NCI-H1694 (cell line): ENCODE measurements around the gene C2orf68.
"Not testable (repeated sequence)": the region's sequence is repeated elsewhere in the genome, so short reads cannot be mapped to it uniquely, and the experiment has no call there.

Experiments used
- DNase-seq: peaks from one replicate; lab custom pipeline; 2025; lab: John Stamatoyannopoulos, UW

The C2orf68 gene

DNA sequence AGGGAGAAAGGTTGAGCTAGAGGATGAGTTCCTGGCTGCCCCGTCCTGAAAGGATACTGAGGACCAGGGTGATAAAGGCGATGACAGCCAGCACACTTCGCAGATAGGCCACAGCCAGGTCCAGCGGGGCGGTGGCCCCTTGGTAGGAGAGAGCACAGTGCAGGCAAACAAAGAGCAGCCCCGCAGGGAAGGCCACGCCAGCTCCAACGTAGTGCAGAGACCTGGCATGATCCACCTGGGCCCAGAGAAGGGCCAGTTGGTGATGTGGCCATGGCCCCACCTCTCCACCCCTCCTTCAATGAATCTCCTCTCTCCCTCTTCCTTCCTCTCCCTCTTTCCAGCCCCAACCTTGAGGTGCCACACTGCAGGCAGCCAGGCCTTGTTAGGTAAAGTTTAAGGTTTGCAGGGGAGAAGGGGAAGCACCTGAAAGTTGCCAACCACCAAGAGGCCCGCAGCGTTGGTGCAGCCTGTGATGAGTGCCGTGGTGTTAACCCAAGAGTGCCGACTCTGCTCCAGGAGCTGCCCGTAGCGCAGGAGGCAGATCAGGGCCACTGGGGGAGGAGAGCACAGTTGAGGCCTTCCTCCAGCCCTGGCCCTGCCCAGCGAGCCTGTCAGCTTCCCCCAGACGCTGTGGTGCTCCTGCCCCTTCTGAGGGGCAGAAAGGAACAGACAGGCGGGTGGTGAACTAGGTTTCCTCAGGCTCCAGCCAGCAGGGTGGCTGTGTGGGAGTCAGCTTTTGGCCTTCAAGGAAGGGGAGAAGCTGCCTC, 12.2 kb downstream of the C2orf68 start:
- no peak for DNase-seq

DNA sequence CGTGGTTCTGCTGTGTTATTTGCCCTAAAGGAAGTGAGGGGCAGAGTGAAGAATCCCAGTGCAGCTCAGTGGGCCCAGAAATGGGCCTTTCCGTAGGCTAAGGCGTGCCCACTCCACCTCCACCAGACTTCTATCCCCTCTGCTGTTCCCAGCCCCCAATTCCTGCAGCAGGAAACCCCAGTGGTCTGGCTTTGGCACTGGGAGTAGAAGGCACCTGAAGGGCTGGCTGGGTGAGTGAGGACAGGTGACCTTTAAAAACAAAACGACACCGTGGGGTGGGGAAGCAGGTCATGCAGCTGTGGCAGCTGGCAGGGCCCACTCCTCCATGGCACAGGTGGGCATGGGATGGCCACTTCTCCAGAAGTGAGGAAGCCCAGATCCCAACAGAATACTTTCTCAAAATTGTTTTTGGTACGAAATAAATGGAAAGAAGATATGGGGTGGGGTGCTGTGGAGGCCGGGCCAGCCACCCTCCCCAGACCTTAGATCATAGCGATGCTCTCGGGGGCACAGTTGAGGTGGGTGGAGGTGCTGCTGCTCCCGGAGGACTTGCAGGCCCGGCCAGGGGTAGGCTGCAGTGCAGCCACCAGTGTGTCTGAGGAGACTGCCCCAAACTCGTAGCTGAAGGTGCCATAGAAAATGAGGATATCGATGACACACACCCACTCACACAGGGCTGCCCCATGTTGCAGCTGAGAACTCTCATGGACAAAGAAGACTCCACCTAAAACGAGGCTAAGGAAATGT, 13.1 kb downstream of the C2orf68 start:
- no peak for DNase-seq

DNA sequence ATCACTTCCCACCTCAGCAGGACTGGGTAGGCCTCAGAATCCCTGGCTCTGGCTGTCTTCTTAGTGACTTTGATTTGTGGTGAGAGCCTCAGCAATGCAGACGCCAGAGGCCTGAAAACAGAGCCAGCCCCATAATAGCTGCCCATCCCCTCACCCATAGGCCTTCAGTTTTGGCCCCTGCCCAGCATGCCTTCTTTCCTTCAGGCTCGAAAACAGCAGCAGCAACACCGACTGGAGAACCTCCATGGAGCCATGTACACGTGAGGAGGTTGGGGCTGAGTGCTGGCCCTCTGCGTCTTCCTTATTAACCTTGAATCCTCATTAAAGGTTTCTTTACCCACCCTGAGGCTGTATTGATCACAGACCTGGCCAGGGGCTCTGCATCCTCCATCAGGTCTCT, 14.6 kb downstream of the C2orf68 start:
- DNase-seq, result no peak

DNA sequence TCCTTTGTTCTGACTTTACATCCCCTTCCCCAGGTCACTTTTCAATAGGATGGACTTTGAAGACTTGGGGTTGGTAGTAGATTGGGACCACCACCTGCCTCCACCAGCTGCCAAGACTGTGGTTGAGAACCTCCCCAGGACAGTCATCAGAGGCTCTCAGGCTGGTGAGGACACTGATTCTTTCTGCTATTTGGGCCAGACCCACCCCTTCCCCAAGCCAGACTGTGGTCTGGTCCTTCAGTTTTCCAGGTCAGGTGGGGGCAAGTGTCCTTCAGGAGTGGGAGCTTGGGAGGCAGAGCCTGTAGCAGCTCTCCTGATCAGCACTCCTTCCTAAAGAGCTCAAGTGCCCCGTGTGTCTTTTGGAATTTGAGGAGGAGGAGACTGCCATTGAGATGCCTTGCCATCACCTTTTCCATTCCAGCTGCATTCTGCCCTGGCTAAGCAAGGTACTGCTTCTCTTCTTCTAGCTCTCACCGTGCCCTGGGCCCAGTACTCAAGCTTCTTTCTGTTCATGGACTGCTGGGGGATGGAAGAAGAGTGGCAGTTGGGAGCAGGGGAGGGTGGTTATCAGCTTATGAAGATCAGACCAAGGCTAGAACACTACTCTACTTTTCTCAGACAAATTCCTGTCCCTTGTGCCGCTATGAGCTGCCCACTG, 15.3 kb downstream of the C2orf68 start:
- DNase-seq, result no peak

DNA sequence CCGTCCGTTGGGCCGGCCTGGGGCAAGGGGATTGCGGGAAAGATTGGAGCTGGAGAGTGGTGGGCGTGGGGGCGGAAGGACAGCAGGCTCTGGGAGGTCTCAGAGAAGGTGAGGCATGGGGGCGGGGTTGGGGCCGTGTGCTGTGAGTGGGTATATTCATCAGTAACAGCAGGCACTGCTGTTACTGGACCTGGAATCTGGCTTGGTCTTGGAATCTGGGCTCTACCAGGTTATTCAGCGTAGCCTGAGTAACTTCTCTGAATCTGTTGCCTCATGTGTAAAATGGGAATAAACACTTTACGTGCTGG, 15.9 kb downstream of the C2orf68 start:
- no peak for DNase-seq

DNA sequence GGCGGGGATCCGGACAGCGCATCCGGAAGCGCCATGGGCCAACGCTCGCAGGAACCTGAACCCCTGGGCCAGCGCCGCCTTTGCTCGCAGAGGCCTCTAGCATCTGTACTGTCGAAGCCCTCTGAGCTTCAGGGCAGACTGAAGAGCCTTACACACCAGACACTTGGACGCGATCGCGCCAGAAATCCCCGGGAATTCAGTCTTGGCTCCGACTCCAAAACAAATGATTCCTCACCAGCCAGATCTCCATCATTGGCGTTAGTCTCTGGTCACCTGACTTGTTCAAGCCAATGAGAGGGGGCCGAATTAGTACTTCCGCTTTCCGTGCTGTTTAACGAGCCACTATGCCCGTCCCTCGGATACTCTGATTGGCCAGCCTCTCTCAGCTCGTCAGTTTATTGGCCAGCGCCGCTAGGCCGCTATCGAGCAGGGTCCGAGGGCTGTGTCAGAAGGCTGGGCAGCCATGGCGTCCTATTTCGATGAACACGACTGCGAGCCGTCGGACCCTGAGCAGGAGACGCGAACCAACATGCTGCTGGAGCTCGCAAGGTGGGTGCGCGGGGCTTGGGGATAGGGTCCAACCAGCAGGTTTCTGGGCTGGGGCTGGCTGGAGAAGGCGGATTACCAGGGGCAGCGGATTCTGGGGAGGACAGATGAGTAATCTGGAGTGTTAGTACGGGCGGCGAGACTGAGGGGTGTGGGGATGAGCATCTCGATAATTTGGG, 16.4 kb downstream of the C2orf68 start, which contains the start of gene RNF181:
RNF181 (plus strand) TSS at position 445 of the 725 bp plus-strand sequence; CDS start at position 464, 19 bp downstream.
- DNase-seq, result peak; percentile 98

DNA sequence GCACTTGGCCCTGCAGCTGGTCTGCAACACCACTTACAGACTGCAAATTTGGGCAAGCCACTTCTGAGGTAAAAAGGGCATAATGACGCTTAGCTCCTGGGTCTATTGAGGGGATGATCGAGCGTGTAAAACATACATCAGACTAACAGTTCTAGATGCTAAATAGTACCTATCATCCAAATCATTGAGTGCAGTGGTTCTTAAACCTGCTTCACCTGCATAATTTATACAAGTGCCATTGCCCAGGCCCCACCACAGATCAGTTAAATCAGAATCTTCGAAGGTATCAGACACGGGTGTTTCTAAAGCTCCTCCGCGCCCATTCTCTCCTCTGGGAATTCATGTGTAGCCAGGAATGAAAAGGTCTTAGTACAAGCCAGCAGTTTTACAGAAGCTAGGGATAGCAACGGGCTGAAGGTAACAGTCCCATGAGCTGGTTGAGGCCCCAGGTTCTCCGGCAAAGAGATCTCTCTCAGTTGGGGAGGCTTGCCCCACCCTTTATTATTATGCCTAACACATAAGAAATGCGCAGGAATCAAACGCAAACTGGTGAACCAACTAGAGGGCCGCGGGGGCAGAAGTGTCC, 17.1 kb downstream of the C2orf68 start:
- no peak for DNase-seq

DNA sequence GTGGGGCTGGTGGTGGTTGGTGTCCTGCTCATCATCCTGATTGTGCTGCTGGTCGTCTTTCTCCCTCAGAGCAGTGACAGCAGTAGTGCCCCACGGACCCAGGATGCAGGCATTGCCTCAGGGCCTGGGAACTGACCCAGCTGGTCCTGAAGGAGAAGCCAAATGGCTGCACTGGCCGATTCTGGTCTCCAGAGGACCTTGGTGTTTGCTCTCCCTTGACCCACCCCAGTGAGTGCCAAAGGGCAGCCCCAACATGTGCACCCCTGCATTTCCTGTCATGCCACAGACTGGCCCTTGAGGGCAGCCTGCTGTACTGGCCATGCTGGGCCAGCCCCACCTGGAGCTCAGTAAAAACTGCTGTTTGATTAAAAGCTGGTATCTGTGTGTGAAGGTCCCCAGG, 18.8 kb downstream of the C2orf68 start:
- no peak for DNase-seq

DNA sequence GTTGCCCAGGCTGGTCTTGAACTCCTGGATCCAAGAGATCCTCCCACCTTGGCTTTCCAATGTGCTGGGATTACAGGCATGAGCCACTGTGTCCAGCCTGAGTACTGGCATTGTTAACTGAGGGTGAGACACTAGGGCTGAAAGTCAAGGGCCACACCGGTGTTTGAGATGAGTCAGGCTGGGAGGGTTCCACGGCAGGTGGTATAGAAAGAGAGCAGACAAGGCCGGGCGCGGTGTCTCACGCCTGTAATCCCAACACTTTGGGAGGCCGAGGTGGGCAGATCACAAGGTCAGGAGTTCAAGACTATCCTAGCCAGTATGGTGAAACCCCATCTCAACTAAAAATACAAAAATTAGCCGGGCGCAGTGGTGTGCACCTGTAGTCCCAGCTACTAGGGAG, 19.6 kb downstream of the C2orf68 start:
- not testable (repeated sequence) for DNase-seq

DNA sequence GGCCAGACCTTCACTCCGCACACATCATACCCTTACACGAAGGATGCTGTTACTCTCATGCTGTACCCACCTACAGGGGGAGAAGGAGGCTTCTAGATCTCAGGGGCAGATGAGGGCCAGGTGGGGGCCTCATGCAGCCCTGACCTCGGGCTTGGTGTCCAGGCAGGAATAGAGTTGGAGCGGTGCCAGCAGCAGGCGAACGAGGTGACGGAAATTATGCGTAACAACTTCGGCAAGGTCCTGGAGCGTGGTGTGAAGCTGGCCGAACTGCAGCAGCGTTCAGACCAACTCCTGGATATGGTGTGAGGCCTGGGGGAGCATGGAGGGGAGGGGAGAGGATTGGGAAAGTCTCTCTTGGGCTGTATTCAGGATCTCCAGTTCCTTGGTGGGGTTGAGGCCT, 20.3 kb downstream of the C2orf68 start:
- DNase-seq, result no peak

DNA sequence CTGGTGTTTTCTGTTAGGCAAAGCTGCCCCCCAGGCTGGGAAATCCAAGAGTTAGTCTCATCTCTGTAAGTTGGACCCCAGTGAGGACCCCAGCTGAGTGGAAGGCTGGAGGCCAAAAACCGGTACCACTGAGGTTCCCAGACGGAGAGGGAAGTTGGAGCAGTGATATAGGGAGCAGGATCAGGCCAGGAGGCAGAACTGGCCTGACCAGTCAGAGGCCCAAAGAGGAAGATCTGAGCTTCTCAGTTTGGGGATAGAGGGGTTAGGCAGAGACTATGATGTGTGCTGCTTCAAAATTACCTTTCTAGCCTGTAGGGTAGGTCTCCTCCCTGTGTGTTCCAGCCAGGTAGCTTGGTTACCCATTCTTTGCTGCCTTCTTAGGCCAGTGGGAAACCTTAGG, 20.9 kb downstream of the C2orf68 start:
- no peak for DNase-seq

DNA sequence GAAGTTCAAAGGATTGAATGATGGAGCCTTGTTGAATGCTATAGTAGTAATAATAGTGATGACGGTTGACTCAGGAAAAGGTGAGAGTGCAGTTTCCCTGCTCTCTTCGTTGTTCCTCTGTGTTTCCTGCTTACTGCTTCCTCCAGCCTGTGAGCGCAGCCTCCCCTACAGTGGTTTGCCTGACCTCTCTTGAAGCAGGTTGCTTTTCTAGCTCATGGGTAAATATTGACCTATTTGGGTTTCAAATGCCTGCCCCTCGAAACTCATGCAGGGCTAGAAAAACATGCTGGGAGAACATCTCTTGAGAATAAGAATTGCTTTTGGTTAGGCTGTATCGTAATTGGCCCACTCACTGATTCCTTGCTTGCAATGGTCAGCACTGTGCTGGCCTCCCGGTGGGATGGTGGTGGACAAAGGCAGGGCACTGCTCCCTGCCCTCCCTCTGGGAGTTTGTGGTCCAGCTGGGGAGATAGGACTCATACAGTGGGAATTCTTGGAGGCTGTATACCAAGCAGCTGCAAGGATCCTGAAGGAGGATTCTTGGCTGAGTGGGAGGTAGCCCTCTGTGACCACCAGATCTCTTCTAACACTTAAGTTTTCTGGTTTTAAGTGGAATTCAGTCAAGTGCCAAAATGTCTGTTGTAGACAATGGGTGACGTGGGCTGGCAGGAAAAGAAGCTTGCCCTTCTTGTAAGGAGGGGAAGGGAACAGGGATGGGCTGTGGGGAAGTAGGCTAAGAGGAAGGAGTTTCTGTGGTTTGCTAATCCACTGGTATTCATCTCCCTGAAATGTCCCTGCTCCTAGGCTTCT, 21.7 kb downstream of the C2orf68 start:
- DNase-seq, result no peak

DNA sequence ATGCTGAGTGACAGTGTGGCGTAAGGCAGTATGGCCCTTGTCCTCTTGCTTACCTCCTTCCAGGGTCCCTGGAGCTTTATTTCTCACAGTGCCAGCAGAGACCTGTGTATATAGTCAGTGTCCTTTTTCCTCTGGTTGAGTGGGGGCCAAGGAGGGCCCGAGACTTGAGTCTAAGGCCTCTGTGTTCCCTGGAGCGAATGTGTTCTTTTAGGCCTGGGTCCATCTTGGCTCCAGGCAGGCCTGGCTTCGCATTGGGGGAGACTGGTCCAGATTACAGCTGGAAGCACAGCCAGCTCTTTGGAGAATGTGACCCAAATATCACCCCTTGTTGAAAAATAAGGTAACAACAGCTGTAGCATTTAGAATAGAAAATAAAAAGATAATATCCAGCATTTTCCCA, 22.7 kb downstream of the C2orf68 start:
- DNase-seq, result no peak

DNA sequence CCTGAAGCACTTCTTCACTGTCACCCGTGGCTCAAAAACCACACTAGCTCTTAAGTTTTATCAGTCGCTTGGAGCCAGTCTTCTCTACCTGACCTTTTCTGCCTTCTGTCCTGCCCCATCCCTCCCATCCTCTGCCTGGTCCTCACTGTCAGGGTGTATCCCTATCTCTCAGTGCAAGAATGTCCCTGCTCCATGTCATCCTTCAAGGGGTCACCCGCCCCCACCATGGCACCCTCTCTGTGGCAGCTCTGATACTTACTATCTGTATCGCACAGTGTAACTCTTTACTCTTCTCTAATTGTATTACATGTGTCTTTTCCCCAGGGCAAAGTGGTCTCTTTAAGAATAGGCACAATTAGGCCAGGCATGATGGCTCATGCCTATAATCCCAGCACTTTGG, 23.2 kb downstream of the C2orf68 start:
- no peak for DNase-seq

DNA sequence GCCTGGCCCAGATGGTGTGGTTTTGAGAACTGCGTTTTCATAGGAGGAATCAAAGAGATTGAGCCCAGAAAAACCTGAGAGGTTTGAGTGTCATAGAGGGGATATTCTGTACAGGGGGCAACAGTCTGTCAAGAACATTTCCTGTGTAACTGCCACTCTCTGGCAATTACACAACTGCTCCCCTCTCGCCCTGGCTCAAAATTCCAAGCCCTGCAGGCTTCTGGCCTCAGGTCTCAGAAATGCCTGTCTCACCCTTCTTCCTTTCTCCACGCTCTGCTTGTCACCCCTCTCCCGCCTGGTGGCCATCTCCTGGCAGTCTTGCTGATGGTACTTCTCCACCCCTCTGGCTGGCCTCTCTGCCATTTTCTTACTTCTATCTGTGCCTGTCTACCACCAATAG, 23.6 kb downstream of the C2orf68 start:
- DNase-seq, result no peak

DNA sequence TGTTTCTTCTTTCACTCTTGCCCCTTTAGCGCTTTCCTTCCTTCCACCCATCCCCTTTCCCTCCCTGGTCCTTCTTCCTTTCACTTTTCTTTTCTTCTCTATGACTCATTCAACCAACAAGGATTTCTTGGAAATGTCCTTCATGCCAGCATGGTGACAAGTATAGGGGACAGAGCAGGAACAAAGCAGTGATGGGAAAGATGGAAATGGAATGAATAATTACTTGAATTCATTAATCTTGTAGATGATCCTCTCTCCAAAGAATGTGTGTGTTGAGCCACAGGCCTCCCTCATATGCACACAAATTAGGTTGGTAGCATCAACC, 26.1 kb downstream of the C2orf68 start:
- no peak for DNase-seq

DNA sequence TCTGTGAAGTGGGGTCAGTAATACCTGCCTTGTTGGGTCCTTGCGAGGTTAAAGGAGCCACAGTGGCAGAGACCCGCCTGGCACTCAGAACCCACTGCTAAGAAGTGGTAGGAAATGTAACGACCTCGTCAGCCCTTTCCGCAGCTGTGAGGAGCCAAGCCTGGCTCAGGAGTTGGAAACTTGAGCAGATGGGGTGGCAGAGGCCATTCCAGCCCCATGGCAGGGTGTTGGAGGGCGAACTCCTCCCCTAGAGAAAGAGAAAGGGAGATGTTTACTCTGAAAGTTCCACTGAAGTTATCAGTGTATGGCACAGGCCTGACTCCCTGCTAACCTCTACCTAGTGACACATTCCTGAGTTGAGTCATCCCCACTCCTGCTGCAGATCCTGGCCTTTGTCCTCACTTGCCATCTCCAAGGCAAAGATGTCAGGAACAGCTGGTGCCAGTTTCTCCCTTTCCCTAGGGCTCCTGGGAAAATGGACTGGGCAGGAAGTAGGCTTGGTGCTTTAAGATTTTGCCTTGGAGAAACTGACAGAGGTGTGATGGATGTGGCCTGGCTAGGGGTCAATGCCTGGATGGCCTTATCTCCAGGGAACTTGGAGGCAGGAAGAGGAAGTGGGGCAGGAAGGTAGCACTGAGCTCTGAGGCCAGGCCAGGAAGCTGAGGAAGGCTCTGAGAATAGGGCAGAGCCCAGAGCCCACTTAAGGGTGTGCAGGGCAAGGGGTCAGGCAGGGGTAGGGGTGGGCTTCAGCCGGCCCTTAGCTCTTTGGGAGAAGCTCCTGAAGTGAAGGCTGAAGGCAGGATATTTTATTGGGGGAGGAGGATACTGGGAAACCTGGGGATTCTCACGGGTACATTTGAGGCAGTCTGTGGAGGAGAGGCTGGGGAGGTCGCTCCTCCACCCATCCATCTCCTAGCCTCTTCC, 26.7 kb downstream of the C2orf68 start:
- no peak for DNase-seq

DNA sequence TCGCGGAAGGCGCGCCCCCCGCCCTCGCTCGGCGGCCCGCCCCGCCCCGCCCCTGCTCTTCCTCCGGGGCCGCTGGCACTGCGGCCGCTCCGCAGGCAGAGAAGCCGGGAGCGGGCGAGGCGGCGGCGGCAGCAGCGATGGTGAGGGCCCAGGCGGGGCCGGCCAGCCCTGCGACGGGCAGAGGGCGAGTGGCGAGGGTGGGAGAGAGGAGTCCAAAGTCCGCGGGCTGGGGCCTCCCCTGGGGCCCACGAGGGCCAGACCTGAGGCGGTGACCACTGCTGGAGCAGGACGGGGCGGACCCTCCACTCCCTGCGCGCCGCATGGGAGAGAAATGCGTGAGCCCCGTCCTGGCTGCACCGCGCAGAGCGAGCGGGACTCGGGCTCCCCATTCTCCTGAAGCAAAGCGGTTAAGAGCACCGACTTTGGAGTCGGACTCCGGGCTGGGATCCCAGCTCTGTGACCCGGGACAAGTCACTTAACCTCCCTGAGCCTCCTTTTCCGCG, 27.5 kb downstream of the C2orf68 start, which contains the start of gene VAMP5:
VAMP5 (plus strand) TSS at position 78 of the 503 bp plus-strand sequence; CDS start at position 138, 60 bp downstream.
- no peak for DNase-seq

DNA sequence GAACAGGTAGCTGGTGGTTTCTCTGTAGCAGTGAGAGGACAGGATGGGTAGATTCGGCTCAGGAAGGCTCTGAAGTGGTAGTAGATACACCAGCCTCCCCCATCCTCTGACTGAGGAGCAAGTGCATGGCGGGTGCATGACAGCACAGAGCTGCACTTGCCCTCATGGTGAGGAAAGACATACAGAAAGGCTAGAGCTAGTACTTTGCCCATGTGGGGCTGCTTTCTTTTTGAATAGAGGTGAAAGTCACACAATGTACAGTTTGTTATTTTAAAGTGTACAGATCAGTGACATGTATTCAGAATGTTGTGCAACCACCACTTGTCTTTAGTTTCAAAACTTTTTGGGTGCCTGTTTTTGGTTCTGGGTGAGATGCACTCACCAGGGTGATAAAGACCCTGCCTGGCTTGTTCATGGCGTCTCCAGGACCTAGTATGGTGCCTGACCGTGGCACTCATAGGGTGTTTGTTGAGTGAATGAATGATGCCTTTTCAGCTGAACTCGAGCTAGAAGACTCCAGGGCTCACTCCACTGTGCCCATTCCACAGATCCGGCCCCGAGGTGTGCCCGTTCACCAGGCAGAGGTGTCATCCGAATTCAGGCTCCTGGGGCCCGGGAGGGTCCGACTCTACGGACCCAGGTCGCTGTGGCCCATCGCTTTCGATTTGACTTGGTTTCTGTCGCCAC, 28.1 kb downstream of the C2orf68 start:
- DNase-seq, result no peak
